Upper lobe of left lung (tissue), 6 donors: ENCODE results near the gene RAPH1. TPM values are rescaled to one million over a fixed set of nuclear protein-coding genes. Genes with fewer than 3 reads are reported as not detected.

Experiments
- ATAC-seq, 2 donors: fragments of 200-7000 bp; cut with Tn5 transposase; one replicate each; pipeline ENCODE4 v1.9.1; 2022; ENCODE audit warnings: mild to moderate bottlenecking in 2 of 2, moderate library complexity in 2 of 2; ENCODE audit not compliant: low FRiP score in 2 of 2
- DNase-seq, 2 donors: peaks; one replicate each; pipeline ENCODE4 v3.0.0-alpha.2; 2019 to 2020
- H3K27ac ChIP-seq, 4 donors: fragments of 200-600 bp; sonication (generic); one replicate each; pipeline ENCODE4 v1.5.1; 2016 to 2019
- H3K27me3 ChIP-seq, 4 donors: fragments of 200-600 bp; sonication (generic); one replicate each; pipeline ENCODE4 v1.5.1; 2017 to 2019
- H3K36me3 ChIP-seq, 4 donors: fragments of 200-600 bp; sonication (generic); one replicate each; pipeline ENCODE4 v1.5.1; 2016 to 2019
- H3K4me1 ChIP-seq, 4 donors: fragments of 200-600 bp; sonication (generic); one replicate each; pipeline ENCODE4 v1.5.1; 2018 to 2019
- H3K4me3 ChIP-seq, 4 donors: fragments of 200-600 bp; sonication (generic); one replicate each; pipeline ENCODE4 v1.5.1; 2017 to 2019; ENCODE audit warnings: mild to moderate bottlenecking in 2 of 4, moderate library complexity in 1 of 4
- H3K9me3 ChIP-seq, 4 donors: fragments of 200-600 bp; sonication (generic); one replicate each; pipeline ENCODE4 v1.5.1; 2018 to 2019
- CTCF ChIP-seq, 6 experiments: fragments of 450-650 bp in 4 of 6; fragments of 200-600 bp in 2 of 6; sonication (generic) in 2 of 6; IDR thresholded peaks; one replicate each; pipeline ENCODE4 v1.5.1; 2016 to 2019; ENCODE audit warnings: antibody characterized with exemption in 6 of 6
- EP300 ChIP-seq, 4 donors: sonication (generic); formaldehyde crosslinking; IDR thresholded peaks; one replicate each; pipeline ENCODE4 v1.5.1; 2017; ENCODE audit warnings: antibody characterized with exemption in 4 of 4, control low read depth in 2 of 4
- POLR2A ChIP-seq, 4 donors: fragments of 450-650 bp; IDR thresholded peaks; one replicate each; pipeline ENCODE4 v1.5.1; 2016 to 2017; ENCODE audit warnings: antibody characterized with exemption in 4 of 4, mild to moderate bottlenecking in 2 of 4
- POLR2AphosphoS5 ChIP-seq, 2 donors: sonication (generic); formaldehyde crosslinking; IDR thresholded peaks; one replicate each; pipeline ENCODE4 v1.5.1; 2017; ENCODE audit warnings: antibody characterized with exemption in 2 of 2
- WGBS, 2 donors: methylation state at CpG; one replicate each; pipeline ENCODE4 v1.1.5; 2017 to 2018; 5-methylcytosine and 5-hydroxymethylcytosine counted together
- total RNA-seq, 6 donors: library from RNA; depleted of rRNA in 4 of 6; stranded (reverse); fragments of >200 nt in 4 of 6; gene quantifications; one replicate each; pipeline versions ENCODE4 v1.1.0 to v1.2.1, GENCODE V29; 2016 to 2021
- donor health status: DM: no; HTN: no; CAD: no; lungs with moderate emphysema.
- donor health status: DM: no; HTN: yes; CAD: no; lungs with severe emphysema.

RAPH1 gene
- total RNA-seq, 6 donors from 2014 or later: 52.1 to 144 (median 65.6) TPM

- Histone ChIP-seq H3K9me3 (no peaks in the 10 kb centered on the region), H3K36me3 (peaks cover 5 to 71% (median 48%) of the 10 kb centered on the region in 4 donors), H3K27me3 (no peaks in the 10 kb centered on the region), H3K4me1 (peaks cover 2 to 16% (median 9%) of the 10 kb centered on the region in 4 donors), H3K27ac (no peak overlapping the region), H3K4me3 (no peak overlapping the region)
- TF ChIP-seq EP300 (IDR thresholded peaks at IDR 0.05) (no peak), POLR2A (IDR thresholded peaks at IDR 0.05) (no peak), POLR2AphosphoS5 (IDR thresholded peaks at IDR 0.05) (no peak), CTCF (IDR thresholded peaks at IDR 0.05) (no peak)
- ATAC-seq: no peak
- WGBS, 2 donors: 76 to 97% methylated on average over 4 of the region's 4 CpGs
- DNase-seq: no peak
These were observed 94.4 kb downstream of the RAPH1 start for GRCh38 chr2:203440671-203441070.

- H3K9me3 ChIP-seq: no peaks in the 10 kb centered on the region
- H3K36me3 ChIP-seq: peaks cover 5 to 55% (median 35%) of the 10 kb centered on the region in 4 donors
- H3K27me3 ChIP-seq: no peaks in the 10 kb centered on the region
- peaks cover 0 to 16% (median 6%) of the 10 kb centered on the region in 4 donors for H3K4me1 ChIP-seq
- no peak overlapping the region for H3K4me3 ChIP-seq
- no peak overlapping the region for H3K27ac ChIP-seq
- 56 to 68% methylated on average over 2 of the region's 2 CpGs for WGBS, 2 donors
- no peak for TF ChIP-seq CTCF (IDR thresholded peaks at IDR 0.05)
- no peak for TF ChIP-seq POLR2AphosphoS5 (IDR thresholded peaks at IDR 0.05)
- TF ChIP-seq EP300 (IDR thresholded peaks at IDR 0.05): no peak
- TF ChIP-seq POLR2A (IDR thresholded peaks at IDR 0.05): no peak
- no peak for ATAC-seq
- DNase-seq: no peak
These were observed 96.6 kb downstream of the RAPH1 start for GRCh38 chr2:203438528-203438927.

- Histone ChIP-seq H3K27me3 (no peaks in the 10 kb centered on the region), H3K4me3 (no peak overlapping the region), H3K4me1 (peaks cover 0 to 16% (median 6%) of the 10 kb centered on the region in 4 donors), H3K36me3 (peaks cover 5 to 48% (median 29%) of the 10 kb centered on the region in 4 donors), H3K9me3 (no peaks in the 10 kb centered on the region), H3K27ac (no peak overlapping the region)
- ATAC-seq (peak in 1 of 2 donors; percentile 34), DNase-seq (peak in 1 of 2 donors; percentile 58)
- WGBS, 2 donors: 59 to 67% methylated on average over 4 of the region's 4 CpGs
- TF ChIP-seq POLR2A (IDR thresholded peaks at IDR 0.05) (no peak), EP300 (IDR thresholded peaks at IDR 0.05) (peak in 1 of 4 donors; percentile 66)
These were observed 97.6 kb downstream of the RAPH1 start for GRCh38 chr2:203437511-203437910.

GRCh38 chr2:203436496-203436895 lies 98.6 kb downstream of the RAPH1 start:
- Histone ChIP-seq H3K27me3 (no peaks in the 10 kb centered on the region), H3K4me3 (no peak overlapping the region), H3K4me1 (peaks cover 0 to 16% (median 6%) of the 10 kb centered on the region in 4 donors), H3K27ac (no peak overlapping the region), H3K36me3 (peaks cover 5 to 40% (median 23%) of the 10 kb centered on the region in 4 donors), H3K9me3 (no peaks in the 10 kb centered on the region)
- DNase-seq (no peak), ATAC-seq (no peak)
- TF ChIP-seq EP300 (IDR thresholded peaks at IDR 0.05): no peak
- no peak for TF ChIP-seq CTCF (IDR thresholded peaks at IDR 0.05)
- TF ChIP-seq POLR2A (IDR thresholded peaks at IDR 0.05): no peak
- no peak for TF ChIP-seq POLR2AphosphoS5 (IDR thresholded peaks at IDR 0.05)
- 81 to 93% methylated on average over 2 of the region's 2 CpGs for WGBS, 2 donors

- H3K4me3 ChIP-seq: no peak overlapping the region
- H3K27me3 ChIP-seq: no peaks in the 10 kb centered on the region
- no peaks in the 10 kb centered on the region for H3K9me3 ChIP-seq
- peaks cover 0 to 17% (median 3%) of the 10 kb centered on the region in 4 donors for H3K36me3 ChIP-seq
- no peak for DNase-seq
- ATAC-seq: no peak
- TF ChIP-seq CTCF (IDR thresholded peaks at IDR 0.05): no peak
- no peak for TF ChIP-seq EP300 (IDR thresholded peaks at IDR 0.05)
- no peak for TF ChIP-seq POLR2A (IDR thresholded peaks at IDR 0.05)
- TF ChIP-seq POLR2AphosphoS5 (IDR thresholded peaks at IDR 0.05): no peak
- WGBS, 2 donors: 54 to 59% methylated on average over 6 of the region's 6 CpGs
- H3K27ac ChIP-seq: no peak overlapping the region
- peaks cover 0 to 10% (median 4%) of the 10 kb centered on the region in 4 donors for H3K4me1 ChIP-seq
These were observed 102.3 kb downstream of the RAPH1 start for GRCh38 chr2:203432811-203433210.
